Fibroblast of mammary gland (primary cell): ENCODE measurements around the gene FGF16.

Experiments
- DNase-seq: peaks from one replicate; pipeline ENCODE4 v3.0.0-alpha.2; 2010; ENCODE audit warnings: low read depth
- H3K4me3 ChIP-seq: 2 replicates; pipeline ENCODE4 v1.5.1; 2011; ENCODE audit warnings: low read depth, mild to moderate bottlenecking, low read length, moderate library complexity; ENCODE audit not compliant: control insufficient read depth
- CTCF ChIP-seq: conservative IDR thresholded peaks from 2 replicates; pipeline ENCODE4 v1.5.1; 2011; ENCODE audit warnings: low read depth, low read length, inconsistent platforms; ENCODE audit not compliant: control insufficient read depth, insufficient read depth

The FGF16 gene

GRCh38 chrX:77444545-77444944 is 2.6 kb upstream of the FGF16 start:
- DNase-seq: no peak
- TF ChIP-seq CTCF: no peak

GRCh38 chrX:77446029-77446585 is 1.1 kb upstream of the FGF16 start:
- no peak for DNase-seq
- H3K4me3 ChIP-seq: peak overlapping the region; percentile 10
- TF ChIP-seq CTCF: no peak

More at GRCh38 chrX:77444545-77444944, 2.6 kb upstream of the FGF16 start:
- H3K4me3 ChIP-seq: no peak overlapping the region

GRCh38 chrX:77447653-77448569 is 722 bp downstream of the FGF16 start:
- H3K4me3 ChIP-seq: peak overlapping the region; percentile 3
- TF ChIP-seq CTCF: no peak
- DNase-seq: no peak

GRCh38 chrX:77450415-77450814 is 3.2 kb downstream of the FGF16 start:
- DNase-seq: no peak
- no peak for TF ChIP-seq CTCF

GRCh38 chrX:77450996-77451395 is 3.8 kb downstream of the FGF16 start:
- peak; percentile 81 for DNase-seq
- no peak for TF ChIP-seq CTCF

More at GRCh38 chrX:77450415-77450814, 3.2 kb downstream of the FGF16 start:
- no peak overlapping the region for H3K4me3 ChIP-seq

GRCh38 chrX:77453190-77453589 is 6.0 kb downstream of the FGF16 start:
- no peak overlapping the region for H3K4me3 ChIP-seq
- no peak for DNase-seq
- TF ChIP-seq CTCF: peak; percentile 20

More at GRCh38 chrX:77450996-77451395, 3.8 kb downstream of the FGF16 start:
- no peak overlapping the region for H3K4me3 ChIP-seq
